GM23338 (cell line): ENCODE results near the gene FRMD4A. TPM values are rescaled to one million over a fixed set of nuclear protein-coding genes. Genes with fewer than 3 reads are reported as not detected.

Experiments
- ATAC-seq: fragments of 200-7000 bp; cut with Tn5 transposase; 3 replicates; pipeline ENCODE4 v1.9.1; 2020
- DNase-seq: peaks from one replicate; pipeline ENCODE4 v3.0.0-alpha.2; 2015; ENCODE audit warnings: low spot score
- H2AFZ ChIP-seq: fragments of 200-600 bp; sonication (generic); 2 replicates; pipeline ENCODE4 v1.8.0; 2016; ENCODE audit warnings: antibody characterized with exemption, mild to moderate bottlenecking, moderate library complexity
- H3F3A ChIP-seq: fragments of 200-600 bp; sonication (generic); replicated peaks from 2 replicates; pipeline ENCODE4 v1.8.0; 2017; ENCODE audit warnings: antibody characterized with exemption, mixed run types, low read depth
- H3K27ac ChIP-seq: fragments of 200-600 bp; sonication (generic); 2 replicates; pipeline ENCODE4 v1.6.1; 2016; ENCODE audit warnings: low read depth
- H3K27me3 ChIP-seq: fragments of 200-600 bp; sonication (generic); 2 replicates; pipeline ENCODE4 v1.8.0; 2016; ENCODE audit warnings: mild to moderate bottlenecking, mixed run types, moderate library complexity; ENCODE audit not compliant: insufficient read depth
- H3K36me3 ChIP-seq: fragments of 200-600 bp; sonication (generic); 2 replicates; pipeline ENCODE4 v1.8.0; 2016; ENCODE audit warnings: mild to moderate bottlenecking; ENCODE audit not compliant: insufficient read depth
- H3K4me1 ChIP-seq: fragments of 200-600 bp; sonication (generic); 2 replicates; pipeline ENCODE4 v1.8.0; 2016; ENCODE audit warnings: mild to moderate bottlenecking, moderate library complexity; ENCODE audit not compliant: insufficient read depth
- H3K4me2 ChIP-seq: fragments of 200-600 bp; sonication (generic); 2 replicates; pipeline ENCODE4 v1.7.1; 2017; ENCODE audit warnings: mixed run types
- H3K4me3 ChIP-seq: fragments of 200-600 bp; sonication (generic); 2 replicates; pipeline ENCODE4 v1.6.1; 2016; ENCODE audit warnings: mixed run types
- H3K79me2 ChIP-seq: fragments of 200-600 bp; sonication (generic); replicated peaks from 2 replicates; pipeline ENCODE4 v1.8.0; 2017; ENCODE audit warnings: mild to moderate bottlenecking; ENCODE audit not compliant: insufficient read depth
- H3K9me2 ChIP-seq: fragments of 200-600 bp; sonication (generic); 2 replicates; pipeline ENCODE4 v1.8.0; 2017; ENCODE audit not compliant: insufficient read depth
- H4K20me1 ChIP-seq: fragments of 200-600 bp; sonication (generic); replicated peaks from 2 replicates; pipeline ENCODE4 v1.8.0; 2017; ENCODE audit warnings: mild to moderate bottlenecking; ENCODE audit not compliant: insufficient read depth
- H3K27ac Mint-ChIP-seq: 2 replicates; pipeline ENCODE4 v1.8.0; 2020; ENCODE audit warnings: inconsistent platforms, mild to moderate bottlenecking, moderate library complexity, mixed read lengths
- H3K27me3 Mint-ChIP-seq: 3 replicates; pipeline ENCODE4 v1.8.0; 2022; ENCODE audit warnings: low read depth, mild to moderate bottlenecking, moderate library complexity, mixed read lengths, inconsistent platforms; ENCODE audit not compliant: insufficient read depth, poor library complexity
- H3K36me3 Mint-ChIP-seq: 3 replicates; pipeline ENCODE4 v1.8.0; 2021; ENCODE audit warnings: low read depth, mild to moderate bottlenecking, inconsistent platforms, moderate library complexity, mixed read lengths
- H3K4me1 Mint-ChIP-seq: 3 replicates; pipeline ENCODE4 v1.8.0; 2020; ENCODE audit warnings: mild to moderate bottlenecking, inconsistent platforms, mixed read lengths
- H3K4me3 Mint-ChIP-seq: 3 replicates; pipeline ENCODE4 v1.8.0; 2021; ENCODE audit warnings: moderate library complexity, mild to moderate bottlenecking, inconsistent platforms, mixed read lengths
- H3K9me3 Mint-ChIP-seq: 3 replicates; pipeline ENCODE4 v1.8.0; 2020; ENCODE audit warnings: moderate library complexity, mild to moderate bottlenecking, inconsistent platforms, mixed read lengths
- CREB1 ChIP-seq: fragments of 250-450 bp; sonication (Bioruptor Pico); IDR thresholded peaks from 2 replicates; pipeline ENCODE4 v1.5.0; 2020; ENCODE audit warnings: low read depth, mild to moderate bottlenecking, moderate library complexity
- EZH2 ChIP-seq: fragments of 200-600 bp; sonication (generic); IDR thresholded peaks from one replicate; pipeline ENCODE4 v1.8.0; 2017; ENCODE audit warnings: antibody characterized with exemption, mild to moderate bottlenecking, low read depth; ENCODE audit not compliant: unreplicated experiment
- EZH2phosphoT487 ChIP-seq: fragments of 200-600 bp; sonication (generic); IDR thresholded peaks from one replicate; pipeline ENCODE4 v1.8.1; 2018; ENCODE audit warnings: antibody characterized with exemption; ENCODE audit not compliant: unreplicated experiment
- JUNB ChIP-seq: IDR thresholded peaks from one replicate; pipeline ENCODE4 v1.6.1; 2016; ENCODE audit warnings: antibody characterized with exemption; ENCODE audit not compliant: unreplicated experiment
- NANOG ChIP-seq: IDR thresholded peaks from 2 replicates; pipeline ENCODE4 v1.6.1; 2016; ENCODE audit warnings: antibody characterized with exemption, borderline replicate concordance
- POLR2AphosphoS5 ChIP-seq: IDR thresholded peaks from 2 replicates; pipeline ENCODE4 v1.6.1; 2016; ENCODE audit warnings: antibody characterized with exemption, low read depth
- STAT1 ChIP-seq: IDR thresholded peaks from one replicate; pipeline ENCODE4 v1.6.1; 2016; ENCODE audit warnings: antibody characterized with exemption; ENCODE audit not compliant: unreplicated experiment
- ZNF114 ChIP-seq: fragments of 250-450 bp; sonication (Bioruptor Pico); IDR thresholded peaks from 2 replicates; pipeline ENCODE4 v1.5.0; 2020; ENCODE audit warnings: mild to moderate bottlenecking, moderate library complexity
- ZNF331 ChIP-seq: fragments of 250-450 bp; sonication (Bioruptor Pico); IDR thresholded peaks from 2 replicates; pipeline ENCODE4 v1.5.0; 2020; ENCODE audit warnings: low read depth, mild to moderate bottlenecking, moderate library complexity
- polyA plus RNA-seq: library from polyadenylated mRNA; unstranded; fragments of >200 nt; fragmentation: Nextera tagmentation; extraction: Ambion mirVana; gene quantifications from 2 replicates; pipeline ENCODE4 v1.2.1, GENCODE V29; 2016
- total RNA-seq: library from RNA; depleted of rRNA; stranded (reverse); fragments of >200 nt; shearing (Covaris generic); gene quantifications from 2 replicates; pipeline ENCODE4 v1.2.3, GENCODE V29; 2014
- TF ChIP-seq, protein P1 (sequence below): IDR thresholded peaks from one replicate; pipeline ENCODE4 v1.6.1; 2018; ENCODE audit warnings: antibody characterized with exemption; ENCODE audit not compliant: unreplicated experiment
- TF ChIP-seq, protein P2 (sequence below): IDR thresholded peaks from 2 replicates; pipeline ENCODE4 v1.6.1; 2016; ENCODE audit warnings: antibody characterized with exemption
- TF ChIP-seq, protein P3 (sequence below), 2 experiments: fragments of 200-600 bp in 1 of 2; sonication (generic) in 1 of 2; conservative IDR thresholded peaks; 2 replicates each; pipeline versions ENCODE4 v1.5.1 to v1.6.1; 2016 to 2017; ENCODE audit warnings: antibody characterized with exemption in 2 of 2, low read depth in 2 of 2, mild to moderate bottlenecking in 2 of 2, moderate library complexity in 1 of 2
- TF ChIP-seq, protein P4 (sequence below): fragments of 250-450 bp; sonication (Bioruptor Pico); IDR thresholded peaks from 2 replicates; pipeline ENCODE4 v1.5.0; 2020; ENCODE audit warnings: mild to moderate bottlenecking, moderate library complexity

The FRMD4A gene
- total and polyA plus RNA-seq, 2 experiments from 2014 or later, result 14.0 to 20.1 TPM

DNA sequence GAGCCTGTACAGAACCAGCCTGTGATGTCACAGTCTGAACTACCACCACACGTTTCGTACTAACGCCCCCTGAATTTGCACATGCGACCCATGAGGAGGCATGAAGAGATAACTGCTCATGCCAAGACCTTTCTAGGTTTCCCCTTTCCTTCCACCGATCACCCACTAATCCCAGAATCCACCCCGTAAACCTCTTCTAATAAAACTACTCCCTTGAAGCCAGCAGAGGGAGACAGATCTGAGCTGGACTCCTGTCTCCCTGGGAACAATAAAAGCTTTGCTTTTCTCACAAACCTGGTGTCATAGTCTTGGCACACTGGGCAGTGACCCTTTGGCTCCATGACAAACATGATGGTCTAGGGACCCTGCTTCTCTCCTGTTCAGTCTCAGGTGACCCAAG, 144.5 kb downstream of the FRMD4A start:
- peaks cover 16% of the 10 kb centered on the region for H3K4me1 Mint-ChIP-seq
- Histone ChIP-seq H3K27me3 (no peaks in the 10 kb centered on the region), H3K4me1 (peaks cover 5% of the 10 kb centered on the region), H4K20me1 (no peaks in the 10 kb centered on the region), H3K79me2 (no peaks in the 10 kb centered on the region), H3F3A (peaks cover 4% of the 10 kb centered on the region; the same call in 1 of the 2 replicates), H2AFZ (no peak overlapping the region), H3K4me2 (no peak overlapping the region), H3K36me3 (no peaks in the 10 kb centered on the region), H3K4me3 (no peak overlapping the region), H3K27ac (0 out of 2 replicates have a peak overlapping the region, but pooled peaks have one; percentile 12), H3K9me2 (peaks cover 7% of the 10 kb centered on the region)
- H3K36me3 Mint-ChIP-seq, result no peaks in the 10 kb centered on the region
- TF ChIP-seq ZNF331, result no peak
- TF ChIP-seq CREB1, result no peak
- TF ChIP-seq, protein P1, sequence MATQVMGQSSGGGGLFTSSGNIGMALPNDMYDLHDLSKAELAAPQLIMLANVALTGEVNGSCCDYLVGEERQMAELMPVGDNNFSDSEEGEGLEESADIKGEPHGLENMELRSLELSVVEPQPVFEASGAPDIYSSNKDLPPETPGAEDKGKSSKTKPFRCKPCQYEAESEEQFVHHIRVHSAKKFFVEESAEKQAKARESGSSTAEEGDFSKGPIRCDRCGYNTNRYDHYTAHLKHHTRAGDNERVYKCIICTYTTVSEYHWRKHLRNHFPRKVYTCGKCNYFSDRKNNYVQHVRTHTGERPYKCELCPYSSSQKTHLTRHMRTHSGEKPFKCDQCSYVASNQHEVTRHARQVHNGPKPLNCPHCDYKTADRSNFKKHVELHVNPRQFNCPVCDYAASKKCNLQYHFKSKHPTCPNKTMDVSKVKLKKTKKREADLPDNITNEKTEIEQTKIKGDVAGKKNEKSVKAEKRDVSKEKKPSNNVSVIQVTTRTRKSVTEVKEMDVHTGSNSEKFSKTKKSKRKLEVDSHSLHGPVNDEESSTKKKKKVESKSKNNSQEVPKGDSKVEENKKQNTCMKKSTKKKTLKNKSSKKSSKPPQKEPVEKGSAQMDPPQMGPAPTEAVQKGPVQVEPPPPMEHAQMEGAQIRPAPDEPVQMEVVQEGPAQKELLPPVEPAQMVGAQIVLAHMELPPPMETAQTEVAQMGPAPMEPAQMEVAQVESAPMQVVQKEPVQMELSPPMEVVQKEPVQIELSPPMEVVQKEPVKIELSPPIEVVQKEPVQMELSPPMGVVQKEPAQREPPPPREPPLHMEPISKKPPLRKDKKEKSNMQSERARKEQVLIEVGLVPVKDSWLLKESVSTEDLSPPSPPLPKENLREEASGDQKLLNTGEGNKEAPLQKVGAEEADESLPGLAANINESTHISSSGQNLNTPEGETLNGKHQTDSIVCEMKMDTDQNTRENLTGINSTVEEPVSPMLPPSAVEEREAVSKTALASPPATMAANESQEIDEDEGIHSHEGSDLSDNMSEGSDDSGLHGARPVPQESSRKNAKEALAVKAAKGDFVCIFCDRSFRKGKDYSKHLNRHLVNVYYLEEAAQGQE, result no peak
- no peak for TF ChIP-seq EZH2phosphoT487
- no peak for TF ChIP-seq NANOG
- no peak for TF ChIP-seq STAT1
- TF ChIP-seq ZNF114 (CRISPR knock-in tag), result no peak
- no peak for TF ChIP-seq EZH2
- TF ChIP-seq, protein P2, sequence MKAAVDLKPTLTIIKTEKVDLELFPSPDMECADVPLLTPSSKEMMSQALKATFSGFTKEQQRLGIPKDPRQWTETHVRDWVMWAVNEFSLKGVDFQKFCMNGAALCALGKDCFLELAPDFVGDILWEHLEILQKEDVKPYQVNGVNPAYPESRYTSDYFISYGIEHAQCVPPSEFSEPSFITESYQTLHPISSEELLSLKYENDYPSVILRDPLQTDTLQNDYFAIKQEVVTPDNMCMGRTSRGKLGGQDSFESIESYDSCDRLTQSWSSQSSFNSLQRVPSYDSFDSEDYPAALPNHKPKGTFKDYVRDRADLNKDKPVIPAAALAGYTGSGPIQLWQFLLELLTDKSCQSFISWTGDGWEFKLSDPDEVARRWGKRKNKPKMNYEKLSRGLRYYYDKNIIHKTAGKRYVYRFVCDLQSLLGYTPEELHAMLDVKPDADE, result no peak
- TF ChIP-seq POLR2AphosphoS5, result no peak
- TF ChIP-seq, protein P3, sequence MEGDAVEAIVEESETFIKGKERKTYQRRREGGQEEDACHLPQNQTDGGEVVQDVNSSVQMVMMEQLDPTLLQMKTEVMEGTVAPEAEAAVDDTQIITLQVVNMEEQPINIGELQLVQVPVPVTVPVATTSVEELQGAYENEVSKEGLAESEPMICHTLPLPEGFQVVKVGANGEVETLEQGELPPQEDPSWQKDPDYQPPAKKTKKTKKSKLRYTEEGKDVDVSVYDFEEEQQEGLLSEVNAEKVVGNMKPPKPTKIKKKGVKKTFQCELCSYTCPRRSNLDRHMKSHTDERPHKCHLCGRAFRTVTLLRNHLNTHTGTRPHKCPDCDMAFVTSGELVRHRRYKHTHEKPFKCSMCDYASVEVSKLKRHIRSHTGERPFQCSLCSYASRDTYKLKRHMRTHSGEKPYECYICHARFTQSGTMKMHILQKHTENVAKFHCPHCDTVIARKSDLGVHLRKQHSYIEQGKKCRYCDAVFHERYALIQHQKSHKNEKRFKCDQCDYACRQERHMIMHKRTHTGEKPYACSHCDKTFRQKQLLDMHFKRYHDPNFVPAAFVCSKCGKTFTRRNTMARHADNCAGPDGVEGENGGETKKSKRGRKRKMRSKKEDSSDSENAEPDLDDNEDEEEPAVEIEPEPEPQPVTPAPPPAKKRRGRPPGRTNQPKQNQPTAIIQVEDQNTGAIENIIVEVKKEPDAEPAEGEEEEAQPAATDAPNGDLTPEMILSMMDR (conservative IDR thresholded peaks at IDR 0.05; ENCODE audit: low read depth in 2 of 2), result peak; percentile 66 to 73
- no peak for TF ChIP-seq JUNB
- TF ChIP-seq, protein P4, sequence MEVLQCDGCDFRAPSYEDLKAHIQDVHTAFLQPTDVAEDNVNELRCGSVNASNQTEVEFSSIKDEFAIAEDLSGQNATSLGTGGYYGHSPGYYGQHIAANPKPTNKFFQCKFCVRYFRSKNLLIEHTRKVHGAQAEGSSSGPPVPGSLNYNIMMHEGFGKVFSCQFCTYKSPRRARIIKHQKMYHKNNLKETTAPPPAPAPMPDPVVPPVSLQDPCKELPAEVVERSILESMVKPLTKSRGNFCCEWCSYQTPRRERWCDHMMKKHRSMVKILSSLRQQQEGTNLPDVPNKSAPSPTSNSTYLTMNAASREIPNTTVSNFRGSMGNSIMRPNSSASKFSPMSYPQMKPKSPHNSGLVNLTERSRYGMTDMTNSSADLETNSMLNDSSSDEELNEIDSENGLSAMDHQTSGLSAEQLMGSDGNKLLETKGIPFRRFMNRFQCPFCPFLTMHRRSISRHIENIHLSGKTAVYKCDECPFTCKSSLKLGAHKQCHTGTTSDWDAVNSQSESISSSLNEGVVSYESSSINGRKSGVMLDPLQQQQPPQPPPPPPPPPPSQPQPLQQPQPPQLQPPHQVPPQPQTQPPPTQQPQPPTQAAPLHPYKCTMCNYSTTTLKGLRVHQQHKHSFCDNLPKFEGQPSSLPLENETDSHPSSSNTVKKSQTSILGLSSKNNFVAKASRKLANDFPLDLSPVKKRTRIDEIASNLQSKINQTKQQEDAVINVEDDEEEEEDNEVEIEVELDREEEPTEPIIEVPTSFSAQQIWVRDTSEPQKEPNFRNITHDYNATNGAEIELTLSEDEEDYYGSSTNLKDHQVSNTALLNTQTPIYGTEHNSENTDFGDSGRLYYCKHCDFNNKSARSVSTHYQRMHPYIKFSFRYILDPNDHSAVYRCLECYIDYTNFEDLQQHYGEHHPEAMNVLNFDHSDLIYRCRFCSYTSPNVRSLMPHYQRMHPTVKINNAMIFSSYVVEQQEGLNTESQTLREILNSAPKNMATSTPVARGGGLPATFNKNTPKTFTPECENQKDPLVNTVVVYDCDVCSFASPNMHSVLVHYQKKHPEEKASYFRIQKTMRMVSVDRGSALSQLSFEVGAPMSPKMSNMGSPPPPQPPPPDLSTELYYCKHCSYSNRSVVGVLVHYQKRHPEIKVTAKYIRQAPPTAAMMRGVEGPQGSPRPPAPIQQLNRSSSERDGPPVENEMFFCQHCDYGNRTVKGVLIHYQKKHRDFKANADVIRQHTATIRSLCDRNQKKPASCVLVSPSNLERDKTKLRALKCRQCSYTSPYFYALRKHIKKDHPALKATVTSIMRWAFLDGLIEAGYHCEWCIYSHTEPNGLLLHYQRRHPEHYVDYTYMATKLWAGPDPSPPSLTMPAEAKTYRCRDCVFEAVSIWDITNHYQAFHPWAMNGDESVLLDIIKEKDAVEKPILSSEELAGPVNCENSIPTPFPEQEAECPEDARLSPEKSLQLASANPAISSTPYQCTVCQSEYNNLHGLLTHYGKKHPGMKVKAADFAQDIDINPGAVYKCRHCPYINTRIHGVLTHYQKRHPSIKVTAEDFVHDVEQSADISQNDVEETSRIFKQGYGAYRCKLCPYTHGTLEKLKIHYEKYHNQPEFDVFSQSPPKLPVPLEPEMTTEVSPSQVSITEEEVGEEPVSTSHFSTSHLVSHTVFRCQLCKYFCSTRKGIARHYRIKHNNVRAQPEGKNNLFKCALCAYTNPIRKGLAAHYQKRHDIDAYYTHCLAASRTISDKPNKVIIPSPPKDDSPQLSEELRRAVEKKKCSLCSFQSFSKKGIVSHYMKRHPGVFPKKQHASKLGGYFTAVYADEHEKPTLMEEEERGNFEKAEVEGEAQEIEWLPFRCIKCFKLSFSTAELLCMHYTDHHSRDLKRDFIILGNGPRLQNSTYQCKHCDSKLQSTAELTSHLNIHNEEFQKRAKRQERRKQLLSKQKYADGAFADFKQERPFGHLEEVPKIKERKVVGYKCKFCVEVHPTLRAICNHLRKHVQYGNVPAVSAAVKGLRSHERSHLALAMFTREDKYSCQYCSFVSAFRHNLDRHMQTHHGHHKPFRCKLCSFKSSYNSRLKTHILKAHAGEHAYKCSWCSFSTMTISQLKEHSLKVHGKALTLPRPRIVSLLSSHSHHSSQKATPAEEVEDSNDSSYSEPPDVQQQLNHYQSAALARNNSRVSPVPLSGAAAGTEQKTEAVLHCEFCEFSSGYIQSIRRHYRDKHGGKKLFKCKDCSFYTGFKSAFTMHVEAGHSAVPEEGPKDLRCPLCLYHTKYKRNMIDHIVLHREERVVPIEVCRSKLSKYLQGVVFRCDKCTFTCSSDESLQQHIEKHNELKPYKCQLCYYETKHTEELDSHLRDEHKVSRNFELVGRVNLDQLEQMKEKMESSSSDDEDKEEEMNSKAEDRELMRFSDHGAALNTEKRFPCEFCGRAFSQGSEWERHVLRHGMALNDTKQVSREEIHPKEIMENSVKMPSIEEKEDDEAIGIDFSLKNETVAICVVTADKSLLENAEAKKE (CRISPR knock-in tag), result peak; percentile 57; the same call in 1 of the 2 replicates
- DNase-seq (peak; percentile 58), ATAC-seq (peak; percentile 12)
- H3K27me3 Mint-ChIP-seq, result peaks cover 14% of the 10 kb centered on the region
- H3K4me3 Mint-ChIP-seq, result no peak overlapping the region
- peaks cover 6% of the 10 kb centered on the region; the same call in 2 of the 3 replicates for H3K9me3 Mint-ChIP-seq
- H3K27ac Mint-ChIP-seq, result peak overlapping the region; percentile 46
